Activated CD4-positive, alpha-beta T cell treated with anti-CD3 and anti-CD28 coated beads, Interleukin-2, amount 10 ng/mL, durations not matched to agents 24 days and 14 days (primary cell): ENCODE measurements around the gene GRAP. TPM values are rescaled to one million over a fixed set of nuclear protein-coding genes. Genes with fewer than 3 reads are reported as not detected.
"Not testable (repeated sequence)": the region's sequence is repeated elsewhere in the genome, so short reads cannot be mapped to it uniquely, and the experiment has no call there.

ENCODE experiments used
- DNase-seq: peaks from one replicate; pipeline ENCODE4 v3.0.0; 2022
- H3K27ac Mint-ChIP-seq: one replicate; pipeline ENCODE4 v1.8.0; 2022; ENCODE audit warnings: mild to moderate bottlenecking, mixed read lengths
- H3K27me3 Mint-ChIP-seq: one replicate; pipeline ENCODE4 v1.8.0; 2022; ENCODE audit warnings: mixed read lengths
- H3K36me3 Mint-ChIP-seq: one replicate; pipeline ENCODE4 v1.8.0; 2022; ENCODE audit warnings: low read depth, mild to moderate bottlenecking, mixed read lengths
- H3K4me1 Mint-ChIP-seq: one replicate; pipeline ENCODE4 v1.8.0; 2021; ENCODE audit warnings: mixed read lengths
- H3K4me3 Mint-ChIP-seq: one replicate; pipeline ENCODE4 v1.8.0; 2022; ENCODE audit warnings: mild to moderate bottlenecking, moderate library complexity, mixed read lengths
- H3K9me3 Mint-ChIP-seq: one replicate; pipeline ENCODE4 v1.8.0; 2021; ENCODE audit warnings: mixed read lengths
- intact Hi-C: fragments of 100-400 bp; cut with micrococcal nuclease; formaldehyde crosslinking; loops from one replicate; pipeline ENCODE4 v1.15.1; 2023
- total RNA-seq: library from RNA; stranded (reverse); gene quantifications from 2 replicates; pipeline ENCODE4 v1.2.3, GENCODE V29; 2022

The GRAP gene
- total RNA-seq = 9.2 and 9.7 TPM in 2 replicates

DNA sequence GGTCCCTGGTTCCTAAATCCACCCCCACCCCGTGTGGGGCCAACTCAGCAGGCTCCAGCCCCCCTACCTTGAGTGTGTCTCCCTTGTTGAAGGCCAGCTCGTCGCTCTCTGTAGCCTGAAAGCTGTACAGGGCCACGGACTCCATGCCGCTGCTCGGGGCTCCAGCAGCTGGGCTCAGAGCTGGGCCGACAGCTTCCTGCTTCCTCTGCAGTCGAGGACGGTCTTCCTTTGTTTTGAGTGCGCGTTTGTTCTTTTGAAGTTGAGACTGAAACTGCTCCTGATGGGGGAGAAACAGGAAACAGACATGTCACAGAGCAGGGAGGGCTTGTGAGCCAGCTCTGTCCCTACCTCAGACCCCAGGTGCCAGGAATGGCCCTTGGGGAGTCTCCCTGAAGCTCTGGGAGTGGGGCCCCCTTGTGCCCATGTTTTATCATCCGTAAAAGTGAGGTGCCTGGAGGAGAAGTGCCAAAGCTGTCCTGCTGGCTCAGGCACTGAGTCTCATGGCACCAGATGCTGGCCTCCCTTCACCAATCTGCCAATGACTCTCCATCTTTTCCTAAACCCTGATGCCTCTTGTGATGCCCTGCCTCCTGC lies at the start of gene GRAP:
Gene GRAP, minus strand, starts transcription at position 176 of the 594 bp plus-strand sequence. Its CDS starts 31 bp downstream, at position 145.
- H3K27me3 Mint-ChIP-seq, H3K27ac Mint-ChIP-seq, H3K4me1 Mint-ChIP-seq, H3K4me3 Mint-ChIP-seq, intact Hi-C loops, DNase-seq, H3K36me3 Mint-ChIP-seq, H3K9me3 Mint-ChIP-seq: not testable (repeated sequence)

GRCh38 chr17:19093684-19094438 lies 47.1 kb upstream of the GRAP start:
- intact Hi-C loops, H3K4me1 Mint-ChIP-seq, H3K9me3 Mint-ChIP-seq, DNase-seq, H3K36me3 Mint-ChIP-seq, H3K27ac Mint-ChIP-seq, H3K27me3 Mint-ChIP-seq, H3K4me3 Mint-ChIP-seq: not testable (repeated sequence)

GRCh38 chr17:19092737-19093683 lies 46.3 kb upstream of the GRAP start:
- H3K4me1 Mint-ChIP-seq, H3K36me3 Mint-ChIP-seq, H3K9me3 Mint-ChIP-seq, H3K27me3 Mint-ChIP-seq, H3K4me3 Mint-ChIP-seq, intact Hi-C loops, DNase-seq, H3K27ac Mint-ChIP-seq: not testable (repeated sequence)

- H3K36me3 Mint-ChIP-seq, DNase-seq, H3K27ac Mint-ChIP-seq, H3K4me1 Mint-ChIP-seq, H3K27me3 Mint-ChIP-seq, intact Hi-C loops, H3K4me3 Mint-ChIP-seq, H3K9me3 Mint-ChIP-seq: not testable (repeated sequence)
Measured at GRCh38 chr17:19090058-19090772, 43.5 kb upstream of the GRAP start.

- intact Hi-C loops, H3K4me3 Mint-ChIP-seq, H3K27me3 Mint-ChIP-seq, DNase-seq, H3K9me3 Mint-ChIP-seq, H3K36me3 Mint-ChIP-seq, H3K27ac Mint-ChIP-seq, H3K4me1 Mint-ChIP-seq: not testable (repeated sequence)
Measured at GRCh38 chr17:19088804-19089685, 42.3 kb upstream of the GRAP start.

- H3K36me3 Mint-ChIP-seq, DNase-seq, H3K4me1 Mint-ChIP-seq, H3K27me3 Mint-ChIP-seq, H3K4me3 Mint-ChIP-seq, H3K27ac Mint-ChIP-seq, intact Hi-C loops, H3K9me3 Mint-ChIP-seq: not testable (repeated sequence)
Measured at GRCh38 chr17:19077386-19077785, 30.6 kb upstream of the GRAP start.

- H3K27ac Mint-ChIP-seq, H3K36me3 Mint-ChIP-seq, H3K27me3 Mint-ChIP-seq, H3K9me3 Mint-ChIP-seq, H3K4me1 Mint-ChIP-seq, H3K4me3 Mint-ChIP-seq, intact Hi-C loops: not testable (repeated sequence)
- peak; percentile 83 for DNase-seq
Measured at GRCh38 chr17:19076398-19077192, 29.8 kb upstream of the GRAP start.

DNA sequence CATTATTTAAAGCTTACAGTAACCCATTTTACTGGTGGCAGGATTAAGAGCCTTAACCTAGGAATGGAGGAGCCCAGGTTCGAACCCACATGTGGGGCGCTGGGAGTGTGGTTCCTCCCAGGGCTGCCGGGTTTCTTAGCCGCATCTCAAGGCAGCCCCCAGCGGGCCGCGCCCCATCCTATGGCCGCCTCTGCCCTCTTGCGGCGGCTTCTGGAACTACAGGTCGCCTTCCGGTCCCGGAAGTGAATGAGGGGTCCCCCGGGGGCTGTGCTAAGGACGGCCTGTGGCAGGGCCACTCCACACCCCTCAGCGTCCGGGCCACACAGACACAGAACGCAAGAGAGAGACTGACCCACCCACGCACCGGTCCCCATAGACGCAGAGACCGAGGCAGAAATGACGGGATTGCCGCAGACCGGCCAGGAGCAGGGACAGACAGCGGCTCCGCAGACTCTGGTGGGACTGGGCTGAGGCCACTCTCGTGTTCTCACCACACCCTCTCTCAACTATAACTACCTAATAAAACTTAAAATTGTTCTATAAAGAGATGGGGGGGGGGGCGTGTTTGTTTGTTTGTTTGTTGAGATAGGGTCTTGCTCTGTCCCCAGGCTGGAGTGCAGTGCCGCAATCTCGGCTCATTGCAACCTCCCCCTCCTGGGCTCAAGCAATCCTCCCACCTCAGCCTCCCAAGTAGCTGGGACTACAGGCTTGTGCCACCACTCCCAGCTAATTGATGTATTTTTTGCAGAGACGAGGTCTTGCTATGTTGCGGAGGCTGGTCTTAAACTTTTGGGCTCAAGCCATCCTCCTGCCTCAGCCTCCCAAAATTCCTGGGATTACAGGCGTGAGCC lies 23.8 kb upstream of the GRAP start:
- H3K36me3 Mint-ChIP-seq, DNase-seq, intact Hi-C loops, H3K4me1 Mint-ChIP-seq, H3K9me3 Mint-ChIP-seq, H3K27me3 Mint-ChIP-seq, H3K4me3 Mint-ChIP-seq, H3K27ac Mint-ChIP-seq: not testable (repeated sequence)

GRCh38 chr17:19064378-19064777 lies 17.6 kb upstream of the GRAP start:
- H3K36me3 Mint-ChIP-seq, H3K9me3 Mint-ChIP-seq, H3K4me3 Mint-ChIP-seq, H3K27me3 Mint-ChIP-seq, H3K27ac Mint-ChIP-seq, intact Hi-C loops, H3K4me1 Mint-ChIP-seq: not testable (repeated sequence)
- DNase-seq = peak; percentile 30

- H3K27ac Mint-ChIP-seq = peak overlapping the region; percentile 89
- H3K9me3 Mint-ChIP-seq, intact Hi-C loops, H3K27me3 Mint-ChIP-seq, H3K4me1 Mint-ChIP-seq, H3K36me3 Mint-ChIP-seq: not testable (repeated sequence)
- H3K4me3 Mint-ChIP-seq = peak overlapping the region; percentile 62
- peak; percentile 94 for DNase-seq
Measured at GRCh38 chr17:19063326-19063956, 16.7 kb upstream of the GRAP start.

- H3K36me3 Mint-ChIP-seq, H3K9me3 Mint-ChIP-seq, H3K4me3 Mint-ChIP-seq, H3K4me1 Mint-ChIP-seq, H3K27me3 Mint-ChIP-seq, intact Hi-C loops, H3K27ac Mint-ChIP-seq, DNase-seq: not testable (repeated sequence)
Measured at GRCh38 chr17:19062718-19063325, 16.1 kb upstream of the GRAP start.
